IPS DF 6.9 (cell line): Measurements from ENCODE around the gene LAMA1.

Experiments used
- DNase-seq: peaks from one replicate; pipeline ENCODE4 v3.0.0-alpha.2; 2013; ENCODE audit warnings: low read depth, low spot score
- H3K27ac ChIP-seq: one replicate; pipeline ENCODE4 v1.5.1; 2013; ENCODE audit warnings: low read length, control low read depth
- H3K27me3 ChIP-seq: 2 replicates; pipeline ENCODE4 v1.6.1; 2013; ENCODE audit warnings: mild to moderate bottlenecking, low read length; ENCODE audit not compliant: control insufficient read depth, insufficient read depth
- H3K36me3 ChIP-seq: 2 replicates; pipeline ENCODE4 v1.6.1; 2013; ENCODE audit warnings: low read length; ENCODE audit not compliant: control insufficient read depth, insufficient read depth
- H3K4me1 ChIP-seq: 2 replicates; pipeline ENCODE4 v1.6.1; 2013; ENCODE audit warnings: low read length; ENCODE audit not compliant: control insufficient read depth, insufficient read depth
- H3K4me3 ChIP-seq: 2 replicates; pipeline ENCODE4 v1.5.1; 2013; ENCODE audit warnings: mild to moderate bottlenecking, low read length
- H3K9me3 ChIP-seq: 2 replicates; pipeline ENCODE4 v1.6.1; 2013; ENCODE audit warnings: low read length, inconsistent platforms; ENCODE audit not compliant: control insufficient read depth, insufficient read depth
- WGBS: extraction: QIAGEN DNeasy Blood & Tissue Kit; methylation state at CpG from one replicate; pipeline ENCODE4 v1.1.7; 2013; ENCODE audit warnings: mixed read lengths, missing lambda C conversion rate; ENCODE audit not compliant: insufficient read length, insufficient coverage; 5-methylcytosine and 5-hydroxymethylcytosine counted together

The LAMA1 gene

GRCh38 chr18:6994771-6995430 lies 122.7 kb downstream of the LAMA1 start:
- Histone ChIP-seq H3K9me3 (no peaks in the 10 kb centered on the region), H3K4me1 (no peaks in the 10 kb centered on the region), H3K27ac (no peak overlapping the region), H3K27me3 (no peaks in the 10 kb centered on the region), H3K4me3 (no peak overlapping the region), H3K36me3 (peaks cover 4% of the 10 kb centered on the region)
- no peak for DNase-seq
- no CpG with 5 or more reads among the region's 7 CpGs for WGBS

DNA sequence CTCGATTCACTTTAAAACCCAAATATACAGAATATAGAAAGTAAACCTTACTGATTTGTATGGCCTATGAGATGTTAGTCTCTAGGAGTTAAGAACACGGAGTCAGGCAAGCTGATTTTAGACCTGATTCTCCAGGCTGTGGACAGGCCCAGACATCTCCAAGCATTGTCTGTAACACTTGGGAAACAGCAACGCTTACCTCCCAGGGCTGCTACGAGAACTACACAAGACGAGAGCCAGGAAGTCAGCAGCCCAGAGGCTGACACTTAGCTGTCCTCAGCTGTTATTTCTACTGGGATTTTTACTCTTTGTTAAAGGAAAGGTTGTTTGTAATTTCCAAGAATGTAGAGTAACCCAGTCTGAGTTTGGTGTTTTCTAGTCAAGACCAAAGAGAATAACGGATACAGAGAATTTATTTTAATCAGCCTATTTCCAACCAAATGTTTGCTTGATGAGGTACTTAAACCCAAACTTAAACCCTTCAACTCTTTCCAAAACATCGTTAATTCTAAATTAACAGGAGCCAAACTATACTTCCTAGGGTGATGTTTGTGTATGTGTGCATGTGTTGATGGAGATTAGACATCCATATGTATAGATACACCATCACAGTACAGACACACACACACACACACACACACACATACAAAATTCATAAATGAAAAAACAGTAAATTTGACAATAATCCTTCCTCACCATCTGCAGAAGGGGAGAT lies 123.4 kb downstream of the LAMA1 start:
- Histone ChIP-seq H3K4me3 (no peak overlapping the region), H3K27me3 (no peaks in the 10 kb centered on the region), H3K9me3 (no peaks in the 10 kb centered on the region), H3K36me3 (peaks cover 2% of the 10 kb centered on the region), H3K4me1 (no peaks in the 10 kb centered on the region), H3K27ac (no peak overlapping the region)
- no peak for DNase-seq
- 100% methylated on average over 1 of the region's 7 CpGs for WGBS

- Histone ChIP-seq H3K9me3 (no peaks in the 10 kb centered on the region), H3K27me3 (no peaks in the 10 kb centered on the region), H3K4me3 (no peak overlapping the region), H3K4me1 (no peaks in the 10 kb centered on the region), H3K36me3 (peaks cover 2% of the 10 kb centered on the region; the same call in 1 of the 2 replicates), H3K27ac (no peak overlapping the region)
- DNase-seq: no peak
These were observed 124.8 kb downstream of the LAMA1 start for GRCh38 chr18:6992761-6993160.

- no peaks in the 10 kb centered on the region; the same call in 1 of the 2 replicates for H3K36me3 ChIP-seq
- no peak for DNase-seq
- no CpG with 5 or more reads among the region's 7 CpGs for WGBS
These were observed 134.2 kb downstream of the LAMA1 start for GRCh38 chr18:6983366-6983765.

DNA sequence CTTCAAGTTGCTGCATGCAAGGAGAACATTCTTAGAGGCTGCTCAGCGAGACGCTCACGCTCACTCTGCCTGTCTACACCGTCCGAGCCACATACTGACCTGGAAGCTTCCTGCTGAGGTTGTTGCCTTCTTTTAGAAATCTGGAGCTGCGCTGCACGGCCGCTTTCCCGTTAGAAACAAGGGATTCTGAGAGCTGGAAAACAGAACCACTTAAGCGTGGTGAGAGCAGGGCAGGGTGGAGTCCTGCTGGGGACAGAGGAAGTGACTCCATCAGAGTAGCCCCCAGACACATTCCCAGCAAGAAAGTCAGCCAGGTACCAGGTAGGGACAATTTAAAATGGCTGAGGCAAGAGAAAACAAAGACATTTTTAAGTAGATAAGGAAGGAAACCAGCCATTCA lies 135.2 kb downstream of the LAMA1 start:
- Histone ChIP-seq H3K36me3 (peaks cover 5% of the 10 kb centered on the region), H3K27ac (no peak overlapping the region), H3K4me1 (no peaks in the 10 kb centered on the region), H3K9me3 (no peaks in the 10 kb centered on the region), H3K4me3 (no peak overlapping the region), H3K27me3 (no peaks in the 10 kb centered on the region; the same call in 1 of the 2 replicates)
- WGBS: no CpG with 5 or more reads among the region's 10 CpGs
- no peak for DNase-seq

More at GRCh38 chr18:6983366-6983765, 134.2 kb downstream of the LAMA1 start:
- Histone ChIP-seq H3K27me3 (no peaks in the 10 kb centered on the region), H3K4me3 (no peak overlapping the region), H3K27ac (no peak overlapping the region), H3K9me3 (no peaks in the 10 kb centered on the region), H3K4me1 (no peaks in the 10 kb centered on the region)

DNA sequence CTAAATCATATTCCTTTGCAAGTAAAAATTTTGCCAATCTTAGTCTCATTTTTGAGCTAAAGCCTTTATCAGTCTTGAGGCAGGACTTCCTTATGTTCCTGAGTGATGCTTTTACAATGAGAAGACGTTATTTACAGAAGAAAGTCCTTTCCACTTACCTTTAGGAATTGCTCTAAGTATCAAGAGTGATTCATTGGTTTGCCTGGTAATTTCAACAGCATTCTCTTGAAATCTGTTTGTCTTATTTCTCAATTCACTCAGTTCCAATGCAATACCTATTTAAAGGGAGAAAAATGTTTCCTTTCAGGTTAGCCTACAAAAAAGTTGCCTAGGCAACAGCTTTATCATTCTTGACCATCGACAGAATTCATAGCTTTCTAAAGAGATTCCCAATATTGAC lies 137.2 kb downstream of the LAMA1 start:
- no CpG with 5 or more reads among the region's 2 CpGs for WGBS
- H3K4me1 ChIP-seq: no peaks in the 10 kb centered on the region
- H3K9me3 ChIP-seq: no peaks in the 10 kb centered on the region
- no peaks in the 10 kb centered on the region; the same call in 1 of the 2 replicates for H3K27me3 ChIP-seq
- H3K4me3 ChIP-seq: no peak overlapping the region
- H3K36me3 ChIP-seq: peaks cover 8% of the 10 kb centered on the region
- no peak for DNase-seq
- no peak overlapping the region for H3K27ac ChIP-seq

- peaks cover 8% of the 10 kb centered on the region for H3K36me3 ChIP-seq
- H3K27ac ChIP-seq: no peak overlapping the region
- no CpG with 5 or more reads among the region's 3 CpGs for WGBS
- no peaks in the 10 kb centered on the region for H3K9me3 ChIP-seq
- no peaks in the 10 kb centered on the region; the same call in 1 of the 2 replicates for H3K27me3 ChIP-seq
- H3K4me3 ChIP-seq: no peak overlapping the region
- no peak for DNase-seq
- H3K4me1 ChIP-seq: no peaks in the 10 kb centered on the region
These were observed 137.6 kb downstream of the LAMA1 start for GRCh38 chr18:6979954-6980353.

DNA sequence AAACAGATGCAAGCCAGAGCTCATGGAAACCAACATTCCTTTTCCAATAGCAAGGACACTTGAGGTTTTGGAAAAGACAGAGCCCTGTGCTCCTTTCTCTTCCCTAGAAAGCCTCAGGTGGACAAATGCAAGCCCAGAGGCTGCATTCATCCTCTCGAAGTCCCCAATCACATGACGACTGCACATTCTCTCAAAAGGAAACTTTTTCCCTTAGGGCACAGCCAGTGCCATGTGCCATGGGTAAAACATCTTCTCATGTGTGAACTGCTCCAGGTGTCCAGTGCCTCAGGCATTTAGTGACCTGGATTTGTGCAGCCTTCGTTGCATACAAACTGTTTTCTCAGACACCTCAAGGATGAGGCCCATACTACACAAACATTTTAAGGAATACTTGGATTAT lies 140.7 kb downstream of the LAMA1 start:
- Histone ChIP-seq H3K9me3 (no peaks in the 10 kb centered on the region), H3K36me3 (peaks cover 8% of the 10 kb centered on the region), H3K4me1 (no peaks in the 10 kb centered on the region), H3K4me3 (no peak overlapping the region), H3K27ac (no peak overlapping the region), H3K27me3 (no peaks in the 10 kb centered on the region; the same call in 1 of the 2 replicates)
- WGBS: no CpG with 5 or more reads among the region's 3 CpGs
- no peak for DNase-seq

- Histone ChIP-seq H3K9me3 (no peaks in the 10 kb centered on the region), H3K4me3 (no peak overlapping the region), H3K27me3 (no peaks in the 10 kb centered on the region; the same call in 1 of the 2 replicates), H3K4me1 (no peaks in the 10 kb centered on the region), H3K36me3 (peaks cover 8% of the 10 kb centered on the region), H3K27ac (no peak overlapping the region)
- DNase-seq: no peak
- no CpG with 5 or more reads among the region's 6 CpGs for WGBS
These were observed 142.5 kb downstream of the LAMA1 start for GRCh38 chr18:6975084-6975483.

GRCh38 chr18:6971823-6972478 lies 145.6 kb downstream of the LAMA1 start:
- no peak overlapping the region for H3K4me3 ChIP-seq
- no peak for DNase-seq
- H3K4me1 ChIP-seq: no peaks in the 10 kb centered on the region
- H3K36me3 ChIP-seq: peaks cover 3% of the 10 kb centered on the region; the same call in 1 of the 2 replicates
- no peaks in the 10 kb centered on the region for H3K27me3 ChIP-seq
- no CpG with 5 or more reads among the region's 7 CpGs for WGBS
- no peak overlapping the region for H3K27ac ChIP-seq
- H3K9me3 ChIP-seq: no peaks in the 10 kb centered on the region
